Epidermal melanocyte (primary cell): ENCODE results near the gene CCDC180.
"Not testable (repeated sequence)": the region's sequence is repeated elsewhere in the genome, so short reads cannot be mapped to it uniquely, and the experiment has no call there.

Experiments
- DNase-seq: peaks from one replicate; pipeline ENCODE4 v3.0.0; 2011; ENCODE audit warnings: low spot score; ENCODE audit not compliant: insufficient read length

CCDC180 gene

GRCh38 chr9:97307500-97308163, at the start of gene CCDC180:
CCDC180 (plus strand) TSS chr9:97307659; CDS start chr9:97308064, 405 bp downstream.
- DNase-seq: no peak

GRCh38 chr9:97259834-97260514, 47.5 kb upstream of the CCDC180 start:
- not testable (repeated sequence) for DNase-seq

DNA sequence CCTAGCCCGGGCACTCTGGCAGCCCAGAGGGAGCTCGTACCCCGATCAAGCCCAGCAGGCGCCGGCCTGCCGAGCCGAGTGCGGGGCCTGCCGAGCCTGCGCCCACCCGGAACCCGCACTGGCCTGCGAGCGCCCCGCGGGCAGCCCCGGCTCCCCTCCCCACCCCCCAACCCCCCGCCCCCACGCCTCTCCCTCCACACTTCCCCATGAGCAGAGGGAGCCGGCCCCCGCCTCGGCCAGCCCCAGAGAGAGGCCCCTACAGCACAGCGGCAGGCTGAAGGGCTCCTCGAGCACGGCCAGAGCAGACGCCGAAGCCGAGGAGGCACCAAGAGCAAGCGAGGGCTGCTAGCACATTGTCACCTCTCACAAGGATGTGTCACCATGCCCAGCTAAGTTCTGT, 36.2 kb upstream of the CCDC180 start:
- no peak for DNase-seq

- DNase-seq: no peak
Observed at GRCh38 chr9:97272072-97272471, 35.4 kb upstream of the CCDC180 start.

DNA sequence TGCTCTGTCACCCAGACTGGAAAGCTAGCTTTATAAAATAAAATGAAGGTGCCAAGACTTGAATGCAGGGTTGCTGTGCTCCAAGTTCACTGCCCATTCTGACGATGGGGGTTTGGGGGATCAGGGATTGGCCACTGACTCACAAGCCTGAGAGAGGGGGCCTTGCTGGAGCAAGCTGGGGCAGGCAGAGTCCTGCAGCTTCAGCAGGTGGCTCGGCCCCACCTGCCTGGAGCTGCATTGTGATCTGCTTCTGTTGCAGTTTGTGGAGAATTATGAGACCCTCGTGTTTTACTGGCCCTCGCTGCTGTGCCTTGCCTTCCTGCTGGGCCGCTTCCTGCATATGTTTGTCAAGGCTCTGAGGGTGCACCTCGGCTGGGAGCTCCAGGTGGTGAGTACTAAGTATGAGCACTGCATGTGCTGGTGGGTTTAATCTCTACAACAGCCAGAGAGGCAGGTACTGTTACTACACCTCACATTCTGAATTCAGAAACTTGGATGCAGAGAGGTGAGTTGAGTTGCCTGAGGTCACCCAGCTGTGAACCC, 31.1 kb upstream of the CCDC180 start:
- no peak for DNase-seq

GRCh38 chr9:97277953-97278352, 29.5 kb upstream of the CCDC180 start:
- DNase-seq: no peak

- no peak for DNase-seq
Observed at GRCh38 chr9:97280755-97281330, 26.6 kb upstream of the CCDC180 start.

DNA sequence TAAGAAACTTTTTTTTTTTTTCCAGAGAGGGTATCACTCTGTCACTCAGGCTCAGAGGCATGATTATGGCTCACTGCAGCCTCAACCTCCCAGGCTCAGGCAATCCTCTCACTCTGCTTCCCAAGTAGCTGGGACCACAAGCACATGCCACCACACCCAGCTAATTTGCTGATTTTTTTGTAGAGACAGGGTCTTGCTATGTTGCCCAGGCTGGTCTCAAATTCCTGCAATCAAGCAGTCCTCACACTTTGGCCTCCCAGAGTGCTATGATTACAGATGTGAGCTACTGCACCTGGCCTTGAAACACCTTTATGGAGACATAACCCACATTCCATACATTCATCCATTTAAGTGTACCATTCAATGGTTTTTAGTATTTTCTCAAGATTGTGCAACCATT, 23.7 kb upstream of the CCDC180 start:
- no peak for DNase-seq

DNA sequence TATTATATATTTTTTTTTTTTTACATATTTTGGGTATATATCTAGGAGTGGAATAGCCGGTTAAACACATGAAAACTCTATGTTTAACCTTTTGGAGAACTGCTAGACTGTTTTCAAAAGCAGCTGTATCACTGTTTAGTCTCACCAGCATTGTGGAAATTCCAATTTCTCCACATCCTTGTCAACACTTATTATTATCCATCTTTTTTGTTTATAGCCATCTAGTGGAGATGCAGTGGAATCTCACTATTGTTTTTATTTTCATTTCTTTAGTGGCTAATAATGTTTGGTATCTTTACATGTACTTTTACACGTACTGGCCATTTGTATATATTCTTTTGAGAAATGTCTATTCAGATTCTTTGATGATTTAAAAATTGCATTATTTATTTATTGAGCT, 22.7 kb upstream of the CCDC180 start:
- no peak for DNase-seq

DNA sequence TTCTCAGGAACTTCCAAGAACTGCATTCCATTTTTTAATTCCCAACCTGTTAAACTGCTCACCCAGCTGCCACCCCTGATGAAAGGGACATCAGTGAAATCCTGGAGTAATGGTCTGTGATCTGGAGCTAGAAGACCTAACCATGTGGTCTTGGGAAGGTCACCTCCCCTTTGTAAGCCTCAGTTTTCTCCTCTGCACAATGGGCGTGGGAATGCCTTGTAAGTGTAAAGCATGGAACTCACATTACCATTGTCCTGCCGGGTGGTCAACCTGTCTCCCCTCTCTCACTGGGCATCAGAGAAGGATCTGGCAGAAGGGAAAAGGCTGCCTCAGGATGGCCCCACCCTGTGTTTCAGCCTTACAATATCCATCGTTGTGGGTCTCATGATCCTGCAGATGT, 15.3 kb upstream of the CCDC180 start:
- DNase-seq: no peak

- DNase-seq: peak; percentile 26
Observed at GRCh38 chr9:97293207-97293721, 14.2 kb upstream of the CCDC180 start.

GRCh38 chr9:97293818-97294217, 13.6 kb upstream of the CCDC180 start:
- DNase-seq: no peak

GRCh38 chr9:97297889-97298288, 9.6 kb upstream of the CCDC180 start:
- no peak for DNase-seq

DNA sequence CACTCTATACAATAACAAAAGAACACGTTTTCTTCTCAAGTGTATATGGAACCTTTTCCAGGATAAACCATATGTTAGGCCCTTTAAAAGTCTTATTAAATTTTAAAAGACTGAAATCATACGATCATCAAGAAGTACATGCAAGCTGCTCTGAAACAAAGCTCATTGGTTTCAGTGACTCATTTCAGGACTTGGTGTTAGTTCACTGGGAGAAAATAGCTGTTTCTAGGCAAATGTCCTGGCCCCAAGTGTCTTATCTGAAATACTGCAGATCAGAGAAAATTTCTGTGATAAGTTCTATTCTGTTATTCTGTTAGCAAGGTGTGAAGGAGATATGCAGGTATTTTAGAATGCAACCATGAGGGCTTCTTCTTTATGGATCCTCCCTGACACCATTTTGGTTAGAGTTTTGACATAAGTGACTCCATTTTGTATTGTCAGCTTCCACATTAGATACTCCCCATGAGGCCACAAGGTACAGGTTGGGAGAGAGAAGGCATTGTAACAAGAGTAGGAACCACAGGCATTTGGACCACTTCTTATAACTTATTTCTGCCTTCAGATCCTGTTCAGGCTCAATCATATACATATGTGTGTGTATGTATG, 7.5 kb upstream of the CCDC180 start:
- DNase-seq: no peak

GRCh38 chr9:97300586-97300985, 6.9 kb upstream of the CCDC180 start:
- no peak for DNase-seq

GRCh38 chr9:97301974-97302373, 5.5 kb upstream of the CCDC180 start:
- no peak for DNase-seq

- DNase-seq: no peak
Observed at GRCh38 chr9:97304586-97304985, 2.9 kb upstream of the CCDC180 start.

- no peak for DNase-seq
Observed at GRCh38 chr9:97305501-97306298, 1.8 kb upstream of the CCDC180 start.

DNA sequence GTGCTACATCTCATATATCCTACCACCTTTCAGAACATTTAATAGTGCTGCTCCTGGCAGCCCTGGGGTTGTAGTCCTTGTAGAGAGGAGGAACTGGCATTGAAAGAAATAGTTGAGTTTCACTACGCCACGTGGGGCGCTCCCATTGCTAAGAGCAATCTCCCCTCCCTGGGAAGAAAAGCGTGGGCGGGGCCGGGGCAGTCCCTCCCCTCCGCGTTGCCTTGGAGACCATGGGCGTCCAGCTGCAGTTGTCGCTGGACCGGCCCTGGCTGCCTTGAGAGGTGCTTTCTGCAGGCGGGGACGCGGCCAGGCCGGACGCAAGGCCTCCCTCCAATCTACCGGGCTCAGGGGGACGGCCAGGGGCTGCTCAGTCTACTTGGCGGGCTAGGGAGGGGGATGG, 368 bp upstream of the CCDC180 start:
- no peak for DNase-seq

- no peak for DNase-seq
Observed at GRCh38 chr9:97309260-97309659, 1.8 kb downstream of the CCDC180 start.

DNA sequence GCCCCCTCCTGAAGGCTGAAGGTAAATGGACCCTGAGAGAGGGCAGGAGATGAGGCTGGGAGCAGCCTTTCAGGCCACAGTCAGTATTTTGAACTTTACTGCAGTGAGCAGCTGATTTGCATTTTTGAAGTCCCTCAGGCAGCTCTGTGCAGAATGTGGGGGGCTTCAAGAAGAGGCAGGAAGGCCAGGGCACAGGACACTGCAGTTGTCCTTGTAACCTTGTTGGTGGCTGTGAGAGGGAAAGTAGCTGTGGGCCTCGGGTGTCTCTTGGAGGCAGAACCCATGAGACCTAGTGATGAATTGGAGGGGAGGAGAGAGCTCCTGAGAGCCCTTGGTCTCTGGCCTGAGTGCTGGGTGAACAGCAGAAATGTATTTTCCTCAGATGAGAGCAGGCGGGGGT, 2.6 kb downstream of the CCDC180 start:
- DNase-seq: no peak
